ENCODE measurements around the gene PRPF6. TPM values are rescaled to one million over a fixed set of nuclear protein-coding genes. Genes with fewer than 3 reads are reported as not detected.

PRPF6 gene
- total RNA-seq, 1 donor = 36.6 TPM

- no peaks in the 10 kb centered on the region for H3K9me3 ChIP-seq (ENCODE audit: low read depth, low read length)
- peaks cover 32% of the 10 kb centered on the region for H3K4me1 ChIP-seq (ENCODE audit: insufficient read depth, low read length)
- H3K27me3 ChIP-seq (ENCODE audit: insufficient read depth, low read length) = no peaks in the 10 kb centered on the region
- no peak overlapping the region for H3K4me3 ChIP-seq (ENCODE audit: low read length)
Measured at GRCh38 chr20:63942250-63942951, 38.5 kb upstream of the PRPF6 start.

- Histone ChIP-seq H3K4me1 (ENCODE audit: insufficient read depth, low read length) (peaks cover 40% of the 10 kb centered on the region), H3K9me3 (ENCODE audit: low read depth, low read length) (no peaks in the 10 kb centered on the region), H3K27me3 (ENCODE audit: insufficient read depth, low read length) (no peaks in the 10 kb centered on the region), H3K4me3 (ENCODE audit: low read length) (no peak overlapping the region)
Measured at GRCh38 chr20:63942969-63943807, 37.7 kb upstream of the PRPF6 start.

GRCh38 chr20:63943808-63944077 is 37.2 kb upstream of the PRPF6 start:
- peaks cover 45% of the 10 kb centered on the region for H3K4me1 ChIP-seq (ENCODE audit: insufficient read depth, low read length)
- H3K27me3 ChIP-seq (ENCODE audit: insufficient read depth, low read length) = no peaks in the 10 kb centered on the region
- no peaks in the 10 kb centered on the region for H3K9me3 ChIP-seq (ENCODE audit: low read depth, low read length)
- H3K4me3 ChIP-seq (ENCODE audit: low read length) = no peak overlapping the region

GRCh38 chr20:63944078-63944941 is 36.6 kb upstream of the PRPF6 start:
- peaks cover 51% of the 10 kb centered on the region for H3K4me1 ChIP-seq (ENCODE audit: insufficient read depth, low read length)
- no peaks in the 10 kb centered on the region for H3K9me3 ChIP-seq (ENCODE audit: low read depth, low read length)
- no peaks in the 10 kb centered on the region for H3K27me3 ChIP-seq (ENCODE audit: insufficient read depth, low read length)
- no peak overlapping the region for H3K4me3 ChIP-seq (ENCODE audit: low read length)

- no peaks in the 10 kb centered on the region for H3K27me3 ChIP-seq (ENCODE audit: insufficient read depth, low read length)
- peaks cover 59% of the 10 kb centered on the region for H3K4me1 ChIP-seq (ENCODE audit: insufficient read depth, low read length)
- no peak overlapping the region for H3K4me3 ChIP-seq (ENCODE audit: low read length)
- H3K9me3 ChIP-seq (ENCODE audit: low read depth, low read length) = no peaks in the 10 kb centered on the region
Measured at GRCh38 chr20:63945031-63945658, 35.8 kb upstream of the PRPF6 start.

- peaks cover 51% of the 10 kb centered on the region for H3K4me1 ChIP-seq (ENCODE audit: insufficient read depth, low read length)
- H3K9me3 ChIP-seq (ENCODE audit: low read depth, low read length) = no peaks in the 10 kb centered on the region
- H3K27me3 ChIP-seq (ENCODE audit: insufficient read depth, low read length) = no peaks in the 10 kb centered on the region
- no peak overlapping the region for H3K4me3 ChIP-seq (ENCODE audit: low read length)
Measured at GRCh38 chr20:63945921-63946920, 34.7 kb upstream of the PRPF6 start.

- Histone ChIP-seq H3K9me3 (ENCODE audit: low read depth, low read length) (no peaks in the 10 kb centered on the region), H3K4me1 (ENCODE audit: insufficient read depth, low read length) (peaks cover 47% of the 10 kb centered on the region), H3K4me3 (ENCODE audit: low read length) (no peak overlapping the region), H3K27me3 (ENCODE audit: insufficient read depth, low read length) (no peaks in the 10 kb centered on the region)
Measured at GRCh38 chr20:63946986-63947637, 33.8 kb upstream of the PRPF6 start.

- no peaks in the 10 kb centered on the region for H3K9me3 ChIP-seq (ENCODE audit: low read depth, low read length)
- no peak overlapping the region for H3K4me3 ChIP-seq (ENCODE audit: low read length)
- peaks cover 41% of the 10 kb centered on the region for H3K4me1 ChIP-seq (ENCODE audit: insufficient read depth, low read length)
- H3K27me3 ChIP-seq (ENCODE audit: insufficient read depth, low read length) = no peaks in the 10 kb centered on the region
Measured at GRCh38 chr20:63947638-63948456, 33.1 kb upstream of the PRPF6 start.

GRCh38 chr20:63950701-63951397 is 30.1 kb upstream of the PRPF6 start:
- H3K9me3 ChIP-seq (ENCODE audit: low read depth, low read length) = no peaks in the 10 kb centered on the region
- H3K4me1 ChIP-seq (ENCODE audit: insufficient read depth, low read length) = peaks cover 57% of the 10 kb centered on the region

GRCh38 chr20:63951398-63952209 is 29.3 kb upstream of the PRPF6 start:
- Histone ChIP-seq H3K27me3 (ENCODE audit: insufficient read depth, low read length) (no peaks in the 10 kb centered on the region), H3K4me3 (ENCODE audit: low read length) (no peak overlapping the region), H3K4me1 (ENCODE audit: insufficient read depth, low read length) (peaks cover 58% of the 10 kb centered on the region), H3K9me3 (ENCODE audit: low read depth, low read length) (no peaks in the 10 kb centered on the region)

More at GRCh38 chr20:63950701-63951397, 30.1 kb upstream of the PRPF6 start:
- H3K27me3 ChIP-seq (ENCODE audit: insufficient read depth, low read length) = no peaks in the 10 kb centered on the region
- H3K4me3 ChIP-seq (ENCODE audit: low read length) = no peak overlapping the region

- no peaks in the 10 kb centered on the region for H3K9me3 ChIP-seq (ENCODE audit: low read depth, low read length)
- H3K4me1 ChIP-seq (ENCODE audit: insufficient read depth, low read length) = peaks cover 61% of the 10 kb centered on the region
- H3K4me3 ChIP-seq (ENCODE audit: low read length) = no peak overlapping the region
- no peaks in the 10 kb centered on the region for H3K27me3 ChIP-seq (ENCODE audit: insufficient read depth, low read length)
Measured at GRCh38 chr20:63952210-63952535, 28.8 kb upstream of the PRPF6 start.

- peaks cover 59% of the 10 kb centered on the region for H3K4me1 ChIP-seq (ENCODE audit: insufficient read depth, low read length)
- no peak overlapping the region for H3K4me3 ChIP-seq (ENCODE audit: low read length)
- H3K9me3 ChIP-seq (ENCODE audit: low read depth, low read length) = no peaks in the 10 kb centered on the region
- H3K27me3 ChIP-seq (ENCODE audit: insufficient read depth, low read length) = no peaks in the 10 kb centered on the region
Measured at GRCh38 chr20:63952769-63953168, 28.2 kb upstream of the PRPF6 start.

All from mononuclear cell (primary cell).